Measurements from ENCODE around the gene TMEM37. TPM values are rescaled to one million over a fixed set of nuclear protein-coding genes. Genes with fewer than 3 reads are reported as not detected.

The TMEM37 gene
- total RNA-seq, 3 donors from 2014 or later, result 8.8 to 43.2 (median 9.4) TPM

DNA sequence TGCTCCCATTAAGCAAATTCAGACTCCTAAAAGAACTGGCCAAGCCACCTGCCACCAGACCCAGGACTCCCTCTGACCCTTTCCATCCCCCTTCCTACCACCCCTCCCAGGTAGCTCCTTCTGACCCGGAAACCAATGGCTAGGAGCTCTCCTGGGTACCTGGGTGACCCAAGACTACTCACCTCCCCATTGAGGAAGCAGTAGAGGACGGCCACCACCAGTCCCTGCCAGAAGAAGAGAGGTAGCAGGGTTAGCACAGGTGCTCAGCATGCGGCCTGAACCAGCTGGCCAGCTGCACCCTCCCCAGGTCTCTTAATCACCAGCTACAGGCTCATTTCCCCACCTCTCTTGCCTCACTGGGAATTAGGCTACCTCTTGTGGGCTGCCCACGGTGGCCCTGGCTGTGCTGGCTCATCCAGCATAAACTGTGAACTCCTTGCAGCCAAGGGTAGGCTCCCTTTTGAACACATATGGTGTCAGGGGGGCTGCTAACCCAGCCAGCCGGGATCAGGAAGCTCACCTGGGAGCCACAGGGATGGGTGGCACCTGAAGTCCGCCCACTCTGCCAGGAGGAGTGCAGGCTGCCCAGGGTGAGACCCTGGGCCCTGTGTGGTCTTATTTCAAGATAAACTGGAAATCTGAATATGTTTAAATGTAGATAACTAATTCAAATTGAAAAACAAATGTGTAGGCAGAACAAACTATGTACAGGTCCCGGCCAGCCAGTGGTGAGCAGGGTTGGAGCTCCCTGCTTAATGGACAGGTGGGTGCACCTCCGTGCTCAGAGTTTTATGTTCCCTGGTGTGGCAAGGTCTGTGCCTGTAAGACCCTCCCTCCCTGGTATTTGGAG, 9.9 kb downstream of the TMEM37 start:
- Histone ChIP-seq H3K27ac (no peak overlapping the region), H3K27me3 (no peaks in the 10 kb centered on the region)

DNA sequence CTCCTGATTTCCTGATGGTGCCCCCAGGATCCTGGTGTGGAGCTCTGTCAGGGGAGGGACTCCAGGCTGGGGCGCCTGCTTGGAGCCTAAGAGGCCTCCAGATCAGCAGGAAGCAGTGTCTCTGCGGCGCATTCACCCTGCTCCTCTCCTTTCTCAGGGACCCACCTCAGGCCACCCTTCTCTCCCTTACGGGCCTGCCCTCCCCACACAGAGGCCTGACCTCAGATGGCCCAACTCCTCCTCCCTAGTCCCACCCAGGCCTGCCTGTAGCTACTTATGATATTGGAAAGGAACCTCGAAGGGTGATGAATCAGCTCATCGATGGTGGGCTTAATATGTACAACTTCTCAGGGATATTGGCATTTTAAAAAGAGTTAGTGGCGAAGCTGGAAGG, 10.6 kb downstream of the TMEM37 start:
- DNase-seq (ENCODE audit: low spot score in 2 of 2), result no peak
- Histone ChIP-seq H3K27me3 (no peaks in the 10 kb centered on the region), H3K36me3 (no peaks in the 10 kb centered on the region), H3K9me3 (no peaks in the 10 kb centered on the region), H3K4me1 (no peaks in the 10 kb centered on the region), H3K4me3 (no peak overlapping the region), H3K27ac (no peak overlapping the region)
- intact Hi-C loops (cut with DNase I; ENCODE audit: low total_unique reads), result no loop called here
- TF ChIP-seq POLR2A (IDR thresholded peaks at IDR 0.05) (no peak), POLR2AphosphoS5 (IDR thresholded peaks at IDR 0.05) (no peak)
- TF ChIP-seq, protein P1, sequence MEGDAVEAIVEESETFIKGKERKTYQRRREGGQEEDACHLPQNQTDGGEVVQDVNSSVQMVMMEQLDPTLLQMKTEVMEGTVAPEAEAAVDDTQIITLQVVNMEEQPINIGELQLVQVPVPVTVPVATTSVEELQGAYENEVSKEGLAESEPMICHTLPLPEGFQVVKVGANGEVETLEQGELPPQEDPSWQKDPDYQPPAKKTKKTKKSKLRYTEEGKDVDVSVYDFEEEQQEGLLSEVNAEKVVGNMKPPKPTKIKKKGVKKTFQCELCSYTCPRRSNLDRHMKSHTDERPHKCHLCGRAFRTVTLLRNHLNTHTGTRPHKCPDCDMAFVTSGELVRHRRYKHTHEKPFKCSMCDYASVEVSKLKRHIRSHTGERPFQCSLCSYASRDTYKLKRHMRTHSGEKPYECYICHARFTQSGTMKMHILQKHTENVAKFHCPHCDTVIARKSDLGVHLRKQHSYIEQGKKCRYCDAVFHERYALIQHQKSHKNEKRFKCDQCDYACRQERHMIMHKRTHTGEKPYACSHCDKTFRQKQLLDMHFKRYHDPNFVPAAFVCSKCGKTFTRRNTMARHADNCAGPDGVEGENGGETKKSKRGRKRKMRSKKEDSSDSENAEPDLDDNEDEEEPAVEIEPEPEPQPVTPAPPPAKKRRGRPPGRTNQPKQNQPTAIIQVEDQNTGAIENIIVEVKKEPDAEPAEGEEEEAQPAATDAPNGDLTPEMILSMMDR (IDR thresholded peaks at IDR 0.05), result no peak

More for the DNA sequence above, 9.9 kb downstream of the TMEM37 start:
- Histone ChIP-seq H3K4me3 (no peak overlapping the region), H3K4me1 (no peaks in the 10 kb centered on the region), H3K36me3 (no peaks in the 10 kb centered on the region), H3K9me3 (no peaks in the 10 kb centered on the region)
- TF ChIP-seq POLR2AphosphoS5 (IDR thresholded peaks at IDR 0.05) (no peak), POLR2A (IDR thresholded peaks at IDR 0.05) (no peak)
- TF ChIP-seq, protein P1 (IDR thresholded peaks at IDR 0.05), result no peak
- intact Hi-C loops (cut with DNase I; ENCODE audit: low total_unique reads), result no loop called here
- DNase-seq (ENCODE audit: low spot score in 2 of 2), result no peak

DNA sequence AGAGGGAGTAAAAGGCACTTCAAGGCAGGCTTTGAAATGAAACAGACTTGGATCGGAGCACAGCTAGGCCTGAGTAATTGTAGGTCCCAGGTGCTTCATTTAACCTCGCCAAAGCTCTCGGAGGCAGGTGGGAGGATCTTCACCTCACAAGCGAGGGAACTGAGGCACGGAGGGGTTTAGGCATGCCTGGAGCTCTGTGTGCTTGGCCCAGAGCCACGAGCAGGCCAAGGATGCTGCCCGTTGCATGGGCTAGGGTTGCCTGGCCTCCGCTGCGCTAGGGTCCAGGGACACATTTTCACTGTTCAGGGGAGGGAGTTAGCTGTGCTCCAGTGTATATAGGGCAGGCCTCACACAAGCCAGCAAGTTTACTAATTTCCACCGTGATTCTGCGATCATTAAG, 11.2 kb downstream of the TMEM37 start:
- intact Hi-C loops (cut with DNase I; ENCODE audit: low total_unique reads), result no loop called here

GRCh38 chr2:119446037-119446436, 14.4 kb downstream of the TMEM37 start:
- intact Hi-C loops (cut with DNase I; ENCODE audit: low total_unique reads), result no loop called here
- no peaks in the 10 kb centered on the region for H3K27me3 ChIP-seq
- H3K9me3 ChIP-seq, result no peaks in the 10 kb centered on the region
- H3K4me3 ChIP-seq, result no peak overlapping the region
- TF ChIP-seq POLR2AphosphoS5 (IDR thresholded peaks at IDR 0.05) (no peak), POLR2A (IDR thresholded peaks at IDR 0.05) (no peak)
- TF ChIP-seq, protein P1 (IDR thresholded peaks at IDR 0.05), result no peak
- H3K4me1 ChIP-seq, result no peaks in the 10 kb centered on the region
- no peaks in the 10 kb centered on the region for H3K36me3 ChIP-seq
- no peak for DNase-seq (ENCODE audit: low spot score in 2 of 2)
- H3K27ac ChIP-seq, result no peak overlapping the region

More for the DNA sequence above, 11.2 kb downstream of the TMEM37 start:
- Histone ChIP-seq H3K27me3 (no peaks in the 10 kb centered on the region), H3K36me3 (no peaks in the 10 kb centered on the region), H3K9me3 (no peaks in the 10 kb centered on the region), H3K4me1 (no peaks in the 10 kb centered on the region), H3K27ac (no peak overlapping the region), H3K4me3 (no peak overlapping the region)
- no peak for TF ChIP-seq POLR2A (IDR thresholded peaks at IDR 0.05)
- no peak for TF ChIP-seq POLR2AphosphoS5 (IDR thresholded peaks at IDR 0.05)
- TF ChIP-seq, protein P1 (IDR thresholded peaks at IDR 0.05), result no peak
- no peak for DNase-seq (ENCODE audit: low spot score in 2 of 2)

DNA sequence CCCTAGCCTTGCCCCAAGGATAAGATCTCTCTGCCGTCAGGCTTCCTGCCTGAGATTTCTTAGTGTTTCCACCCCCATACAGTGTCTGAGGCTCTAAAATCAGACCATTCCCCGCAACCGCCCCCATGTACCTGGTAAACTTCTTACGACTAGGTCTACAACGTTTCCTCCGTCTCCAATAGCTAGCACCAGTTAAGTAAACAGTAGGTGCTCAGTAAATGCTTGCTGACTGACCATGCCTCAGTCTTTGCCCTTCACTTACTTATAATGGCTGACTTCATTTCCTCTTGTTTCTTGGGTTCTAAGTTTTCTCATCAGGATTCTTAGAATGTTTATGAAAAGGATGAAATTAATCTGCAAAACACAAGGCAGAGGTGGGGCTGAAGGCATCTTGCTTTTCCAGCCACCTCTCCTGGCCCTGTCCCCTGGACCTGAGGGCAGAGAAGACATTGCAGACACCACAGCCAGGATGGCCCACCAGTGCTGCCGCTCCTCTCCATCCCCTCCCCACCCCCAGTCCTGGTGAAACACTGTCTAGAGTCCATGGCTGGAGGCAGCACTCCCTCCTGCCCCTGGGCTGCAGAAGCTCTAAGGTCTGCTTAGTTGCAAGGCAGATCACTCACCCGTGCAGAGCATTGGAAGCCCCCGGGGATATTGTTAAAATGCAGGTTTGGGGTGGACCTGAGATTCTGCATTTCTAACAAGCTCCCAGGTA, 16.9 kb downstream of the TMEM37 start:
- Histone ChIP-seq H3K4me3 (no peak overlapping the region), H3K27ac (no peak overlapping the region), H3K9me3 (no peaks in the 10 kb centered on the region), H3K4me1 (no peaks in the 10 kb centered on the region), H3K27me3 (no peaks in the 10 kb centered on the region), H3K36me3 (no peaks in the 10 kb centered on the region)
- no peak for TF ChIP-seq POLR2A (IDR thresholded peaks at IDR 0.05)
- TF ChIP-seq POLR2AphosphoS5 (IDR thresholded peaks at IDR 0.05), result no peak
- TF ChIP-seq, protein P1 (IDR thresholded peaks at IDR 0.05), result no peak
- no peak for DNase-seq (ENCODE audit: low spot score in 2 of 2)
- intact Hi-C loops (cut with DNase I; ENCODE audit: low total_unique reads), result no loop called here
